SK-N-SH treated with all-trans-retinoic acid at 6 μM for 48 hours (cell line): ENCODE measurements around the gene RAB25.

ENCODE experiments used
- ISL1 ChIP-seq: fragments of 250-450 bp; sonication (Bioruptor Pico); IDR thresholded peaks from 2 replicates; pipeline ENCODE4 v2.1.2; 2022; ENCODE audit warnings: mild to moderate bottlenecking, moderate library complexity
- TF ChIP-seq, protein P1 (sequence below): fragments of 250-450 bp; sonication (Bioruptor Pico); IDR thresholded peaks from 2 replicates; pipeline ENCODE4 v1.8.0; 2021; ENCODE audit warnings: low read depth, mild to moderate bottlenecking, moderate library complexity, borderline replicate concordance

DNA sequence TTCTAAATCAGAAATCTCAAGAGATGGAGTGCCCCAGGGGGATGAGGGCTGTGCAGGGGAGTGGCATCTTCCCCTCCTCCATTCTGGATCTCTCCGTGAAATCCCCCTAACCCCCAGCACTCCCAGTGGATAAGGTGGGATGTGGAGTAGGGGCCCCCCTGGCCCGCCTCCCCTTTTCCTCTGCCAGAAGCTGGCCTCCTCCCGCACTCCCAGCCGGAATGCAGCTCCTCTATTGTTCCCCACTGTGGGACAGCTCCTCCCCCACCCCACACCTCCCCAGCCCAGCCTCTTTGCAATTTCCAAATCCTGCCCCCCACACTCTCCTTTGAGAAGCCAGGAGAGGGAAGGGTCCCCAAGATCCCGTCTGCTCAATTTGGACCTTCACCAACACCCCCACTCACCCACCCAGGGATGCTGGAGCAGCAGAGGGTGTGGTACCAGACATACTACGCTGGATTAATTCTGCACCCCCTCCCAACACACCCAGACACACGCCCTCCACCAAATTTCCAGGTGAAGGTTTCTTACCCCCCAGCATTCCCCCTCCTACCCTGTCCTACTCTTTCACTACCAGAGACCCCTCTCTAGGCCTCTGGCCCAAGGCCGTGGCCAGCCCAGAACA is 19.4 kb downstream of the RAB25 start:
- TF ChIP-seq, protein P1, sequence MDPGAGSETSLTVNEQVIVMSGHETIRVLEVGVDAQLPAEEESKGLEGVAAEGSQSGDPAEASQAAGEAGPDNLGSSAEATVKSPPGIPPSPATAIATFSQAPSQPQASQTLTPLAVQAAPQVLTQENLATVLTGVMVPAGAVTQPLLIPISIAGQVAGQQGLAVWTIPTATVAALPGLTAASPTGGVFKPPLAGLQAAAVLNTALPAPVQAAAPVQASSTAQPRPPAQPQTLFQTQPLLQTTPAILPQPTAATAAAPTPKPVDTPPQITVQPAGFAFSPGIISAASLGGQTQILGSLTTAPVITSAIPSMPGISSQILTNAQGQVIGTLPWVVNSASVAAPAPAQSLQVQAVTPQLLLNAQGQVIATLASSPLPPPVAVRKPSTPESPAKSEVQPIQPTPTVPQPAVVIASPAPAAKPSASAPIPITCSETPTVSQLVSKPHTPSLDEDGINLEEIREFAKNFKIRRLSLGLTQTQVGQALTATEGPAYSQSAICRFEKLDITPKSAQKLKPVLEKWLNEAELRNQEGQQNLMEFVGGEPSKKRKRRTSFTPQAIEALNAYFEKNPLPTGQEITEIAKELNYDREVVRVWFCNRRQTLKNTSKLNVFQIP (CRISPR knock-in tag), result no peak
- no peak for TF ChIP-seq ISL1 (CRISPR knock-in tag)
